MG63 (cell line): ENCODE measurements around the gene FBXO7. TPM values are rescaled to one million over a fixed set of nuclear protein-coding genes. Genes with fewer than 3 reads are reported as not detected.
A peak's percentile ranks its signal among the peaks of the same experiment; 100 is the strongest.
"Not testable (repeated sequence)": the region's sequence is repeated elsewhere in the genome, so short reads cannot be mapped to it uniquely, and the experiment has no call there.

Experiments
- DNase-seq: peaks from one replicate; pipeline ENCODE4 v3.0.0-alpha.2; 2020
- H3K27me3 ChIP-seq: fragments of 250-450 bp; sonication (Bioruptor Pico); 2 replicates; pipeline ENCODE4 v1.5.1; 2020; ENCODE audit warnings: mild to moderate bottlenecking, moderate library complexity
- H3K36me3 ChIP-seq: fragments of 250-450 bp; sonication (Bioruptor Pico); 2 replicates; pipeline ENCODE4 v1.5.1; 2020; ENCODE audit warnings: mild to moderate bottlenecking, moderate library complexity
- H3K4me3 ChIP-seq: fragments of 250-450 bp; sonication (Bioruptor Pico); 2 replicates; pipeline ENCODE4 v1.5.1; 2020; ENCODE audit warnings: mild to moderate bottlenecking, moderate library complexity
- H3K9me3 ChIP-seq: fragments of 250-450 bp; sonication (Bioruptor Pico); 2 replicates; pipeline ENCODE4 v1.5.1; 2020; ENCODE audit warnings: mild to moderate bottlenecking, moderate library complexity
- total RNA-seq: library from RNA; depleted of rRNA; stranded (reverse); fragments of >200 nt; shearing (Covaris generic); gene quantifications from 2 replicates; pipeline ENCODE4 v1.2.3, GENCODE V29; 2014; ENCODE audit warnings: low replicate concordance; rRNA removed

Gene FBXO7
- total RNA-seq: 66.8 and 97.9 TPM in 2 replicates

- Histone ChIP-seq H3K4me3 (peak within 1 kb of the TSS; percentile 81), H3K9me3 (no peaks in the 10 kb centered on the region), H3K27me3 (peaks cover 5% of the 10 kb centered on the region; the same call in 1 of the 2 replicates), H3K36me3 (peaks cover 8% of the 10 kb centered on the region)
- peak; percentile 90 for DNase-seq
Measured at GRCh38 chr22:32474635-32475467, at the start of gene FBXO7. Gene FBXO7 (plus strand): TSS chr22:32474811. CDS start chr22:32475003, 192 bp downstream.

- Histone ChIP-seq H3K4me3 (no peak overlapping the region), H3K9me3 (no peaks in the 10 kb centered on the region), H3K27me3 (peaks cover 10% of the 10 kb centered on the region), H3K36me3 (no peaks in the 10 kb centered on the region)
- DNase-seq: no peak
Measured at GRCh38 chr22:32426881-32427280, 47.7 kb upstream of the FBXO7 start.

GRCh38 chr22:32430352-32430751 lies 44.3 kb upstream of the FBXO7 start:
- Histone ChIP-seq H3K36me3 (no peaks in the 10 kb centered on the region), H3K4me3 (no peak overlapping the region), H3K27me3 (peaks cover 4% of the 10 kb centered on the region), H3K9me3 (no peaks in the 10 kb centered on the region)
- no peak for DNase-seq

GRCh38 chr22:32444068-32444467 lies 30.5 kb upstream of the FBXO7 start:
- DNase-seq: no peak
- no peaks in the 10 kb centered on the region for H3K9me3 ChIP-seq
- H3K27me3 ChIP-seq: peaks cover 26% of the 10 kb centered on the region
- H3K36me3 ChIP-seq: no peaks in the 10 kb centered on the region
- no peak overlapping the region for H3K4me3 ChIP-seq

GRCh38 chr22:32446321-32446720 lies 28.3 kb upstream of the FBXO7 start:
- peaks cover 18% of the 10 kb centered on the region for H3K27me3 ChIP-seq
- no peak for DNase-seq
- H3K4me3 ChIP-seq: no peak overlapping the region
- no peaks in the 10 kb centered on the region for H3K9me3 ChIP-seq
- no peaks in the 10 kb centered on the region for H3K36me3 ChIP-seq

GRCh38 chr22:32448980-32449379 lies 25.6 kb upstream of the FBXO7 start:
- Histone ChIP-seq H3K27me3 (peaks cover 8% of the 10 kb centered on the region), H3K9me3 (no peaks in the 10 kb centered on the region), H3K4me3 (no peak overlapping the region), H3K36me3 (no peaks in the 10 kb centered on the region)
- no peak for DNase-seq

- Histone ChIP-seq H3K27me3 (peaks cover 3% of the 10 kb centered on the region), H3K9me3 (no peaks in the 10 kb centered on the region), H3K36me3 (no peaks in the 10 kb centered on the region), H3K4me3 (no peak overlapping the region)
- no peak for DNase-seq
Measured at GRCh38 chr22:32457031-32457430, 17.6 kb upstream of the FBXO7 start.

GRCh38 chr22:32462452-32462851 lies 12.2 kb upstream of the FBXO7 start:
- DNase-seq: no peak
- H3K9me3 ChIP-seq: no peaks in the 10 kb centered on the region
- no peaks in the 10 kb centered on the region for H3K36me3 ChIP-seq
- peaks cover 38% of the 10 kb centered on the region for H3K27me3 ChIP-seq
- H3K4me3 ChIP-seq: no peak overlapping the region

- H3K27me3 ChIP-seq: peaks cover 50% of the 10 kb centered on the region
- no peaks in the 10 kb centered on the region for H3K36me3 ChIP-seq
- no peak overlapping the region for H3K4me3 ChIP-seq
- no peak for DNase-seq
- H3K9me3 ChIP-seq: no peaks in the 10 kb centered on the region
Measured at GRCh38 chr22:32465661-32466060, 8.9 kb upstream of the FBXO7 start.

GRCh38 chr22:32466496-32466895 lies 8.1 kb upstream of the FBXO7 start:
- Histone ChIP-seq H3K9me3 (no peaks in the 10 kb centered on the region), H3K4me3 (no peak overlapping the region), H3K27me3 (peaks cover 53% of the 10 kb centered on the region), H3K36me3 (no peaks in the 10 kb centered on the region)
- DNase-seq: no peak

GRCh38 chr22:32469799-32470212 lies 4.8 kb upstream of the FBXO7 start:
- Histone ChIP-seq H3K4me3 (no peak overlapping the region), H3K27me3 (peaks cover 34% of the 10 kb centered on the region), H3K36me3 (no peaks in the 10 kb centered on the region), H3K9me3 (no peaks in the 10 kb centered on the region)
- DNase-seq: peak; percentile 5

GRCh38 chr22:32473388-32473952 lies 1.1 kb upstream of the FBXO7 start:
- peak overlapping the region; percentile 81 for H3K4me3 ChIP-seq
- no peaks in the 10 kb centered on the region for H3K9me3 ChIP-seq
- H3K27me3 ChIP-seq: peaks cover 7% of the 10 kb centered on the region; the same call in 1 of the 2 replicates
- H3K36me3 ChIP-seq: no peaks in the 10 kb centered on the region
- DNase-seq: peak; percentile 14

- Histone ChIP-seq H3K36me3 (peaks cover 11% of the 10 kb centered on the region), H3K27me3 (peaks cover 3% of the 10 kb centered on the region; the same call in 1 of the 2 replicates), H3K9me3 (no peaks in the 10 kb centered on the region), H3K4me3 (peak overlapping the region; percentile 81)
- DNase-seq: peak; percentile 34
Measured at GRCh38 chr22:32475468-32476010, 928 bp downstream of the FBXO7 start.

- no peak for DNase-seq
Measured at GRCh38 chr22:32476281-32477195, 1.9 kb downstream of the FBXO7 start.

GRCh38 chr22:32477596-32477995 lies 3.0 kb downstream of the FBXO7 start:
- Histone ChIP-seq H3K27me3 (no peaks in the 10 kb centered on the region), H3K4me3 (no peak overlapping the region), H3K9me3 (no peaks in the 10 kb centered on the region), H3K36me3 (peaks cover 19% of the 10 kb centered on the region)
- no peak for DNase-seq

More at GRCh38 chr22:32476281-32477195, 1.9 kb downstream of the FBXO7 start:
- peak overlapping the region; percentile 81 for H3K4me3 ChIP-seq
- no peaks in the 10 kb centered on the region for H3K9me3 ChIP-seq
- H3K36me3 ChIP-seq: peaks cover 15% of the 10 kb centered on the region
- H3K27me3 ChIP-seq: no peaks in the 10 kb centered on the region

- not testable (repeated sequence) for DNase-seq, H3K9me3 ChIP-seq, H3K4me3 ChIP-seq, H3K27me3 ChIP-seq
- peaks cover 19% of the 10 kb centered on the region for H3K36me3 ChIP-seq
Measured at GRCh38 chr22:32478552-32478951, 3.9 kb downstream of the FBXO7 start.
